B cell (primary cell): ENCODE data around the gene CISD1. TPM values are rescaled to one million over a fixed set of nuclear protein-coding genes. Genes with fewer than 3 reads are reported as not detected.
"Not testable (repeated sequence)": the region's sequence is repeated elsewhere in the genome, so short reads cannot be mapped to it uniquely, and the experiment has no call there.

Experiments
- ATAC-seq: fragments of 200-7000 bp; cut with Tn5 transposase; one replicate; pipeline ENCODE4 v1.10.0; 2021; ENCODE audit warnings: low read depth, mild to moderate bottlenecking, moderate number of reproducible peaks, moderate library complexity
- CTCF ChIA-PET: fragments of 350-600 bp; sonication (Branson Sonifier 250); formaldehyde crosslinking; loops from one replicate; lab custom pipeline; 2021; ENCODE audit warnings: antibody characterized with exemption, inconsistent platforms; lab: Charles Lee
- POLR2A ChIA-PET: fragments of 350-600 bp; sonication (Branson Sonifier 250); formaldehyde crosslinking; loops from one replicate; lab custom pipeline; 2021; ENCODE audit warnings: antibody characterized with exemption; lab: Charles Lee
- DNase-seq: peaks from one replicate; pipeline ENCODE4 v3.0.0; 2013
- H2AFZ ChIP-seq: 2 replicates; pipeline ENCODE4 v1.6.1; 2012; ENCODE audit warnings: mild to moderate bottlenecking, low read depth, low read length; ENCODE audit not compliant: insufficient read depth, poor library complexity, severe bottlenecking
- H3K27ac ChIP-seq, 2 donors: 1 replicate in 1 of 2; 2 replicates in 1 of 2; pipeline ENCODE4 v1.5.1; 2012 to 2013; ENCODE audit warnings: low read length in 2 of 2, mild to moderate bottlenecking in 2 of 2, moderate library complexity in 1 of 2
- H3K27me3 ChIP-seq, 4 experiments: fragments of 200-600 bp in 1 of 4; sonication (generic) in 1 of 4; replicated peaks in 1 of 4; 1 replicate in 2 of 4; 2 replicates in 2 of 4; pipeline versions ENCODE4 v1.6.1 to v1.7.0; 2013 to 2016; ENCODE audit warnings: low read length in 3 of 4, mild to moderate bottlenecking in 2 of 4, mixed read lengths in 1 of 4, moderate library complexity in 1 of 4; ENCODE audit not compliant: insufficient read depth in 4 of 4, control insufficient read depth in 3 of 4; ENCODE audit errors: control extremely low read depth in 1 of 4
- H3K36me3 ChIP-seq, 2 experiments: replicated peaks in 1 of 2; 1 replicate in 1 of 2; 2 replicates in 1 of 2; pipeline versions ENCODE4 v1.6.1 to v1.7.1; 2013; ENCODE audit warnings: low read length in 1 of 2; ENCODE audit not compliant: insufficient read depth in 2 of 2, control insufficient read depth in 1 of 2; ENCODE audit errors: control extremely low read depth in 1 of 2, extremely low read depth in 1 of 2
- H3K4me1 ChIP-seq, 2 donors: fragments of 200-600 bp in 1 of 2; sonication (generic) in 1 of 2; 1 replicate in 1 of 2; 2 replicates in 1 of 2; pipeline versions ENCODE4 v1.5.1 to v1.6.1; 2013 to 2017; ENCODE audit warnings: low read length in 2 of 2; ENCODE audit not compliant: control insufficient read depth in 2 of 2, insufficient read depth in 2 of 2
- H3K4me2 ChIP-seq: replicated peaks from 2 replicates; pipeline ENCODE3; 2012; ENCODE audit warnings: mild to moderate bottlenecking, low read depth, low read length; ENCODE audit not compliant: poor library complexity, severe bottlenecking
- H3K4me3 ChIP-seq, 5 experiments: fragments of 200-600 bp in 1 of 5; sonication (generic) in 1 of 5; 1 replicate in 3 of 5; 2 replicates in 2 of 5; pipeline versions ENCODE4 v1.5.1 to v1.7.0; 2011 to 2016; ENCODE audit warnings: low read length in 4 of 5, mild to moderate bottlenecking in 4 of 5, low read depth in 2 of 5, control low read depth in 1 of 5, moderate library complexity in 1 of 5; ENCODE audit not compliant: insufficient read depth in 1 of 5; ENCODE audit errors: control extremely low read depth in 1 of 5, extremely low read depth in 1 of 5
- H3K79me2 ChIP-seq: fragments of 200-600 bp; sonication (generic); one replicate; pipeline ENCODE4 v1.6.0; 2016; ENCODE audit warnings: low read length; ENCODE audit not compliant: control insufficient read depth, insufficient read depth
- H3K9ac ChIP-seq: fragments of 200-600 bp; sonication (generic); 2 replicates; pipeline ENCODE4 v1.6.1; 2017; ENCODE audit warnings: mild to moderate bottlenecking, low read length, moderate library complexity
- H3K9me3 ChIP-seq, 3 donors: one replicate each; pipeline versions ENCODE4 v1.6.1 to v1.7.1; 2013; ENCODE audit warnings: low read length in 2 of 3; ENCODE audit not compliant: control insufficient read depth in 2 of 3, insufficient read depth in 1 of 3; ENCODE audit errors: control extremely low read depth in 1 of 3
- H4K20me1 ChIP-seq: 2 replicates; pipeline ENCODE4 v1.6.0; 2012; ENCODE audit warnings: mild to moderate bottlenecking, low read length; ENCODE audit not compliant: insufficient read depth, control insufficient read depth, poor library complexity, severe bottlenecking
- H3K27ac Mint-ChIP-seq: one replicate; pipeline ENCODE4 v1.8.0; 2021; ENCODE audit warnings: mixed read lengths
- H3K27me3 Mint-ChIP-seq: one replicate; pipeline ENCODE4 v1.8.0; 2021; ENCODE audit warnings: mixed read lengths
- H3K4me1 Mint-ChIP-seq: one replicate; pipeline ENCODE4 v1.8.0; 2021; ENCODE audit warnings: mixed read lengths
- H3K4me3 Mint-ChIP-seq: one replicate; pipeline ENCODE4 v1.8.0; 2021; ENCODE audit warnings: mixed read lengths
- H3K9me3 Mint-ChIP-seq: one replicate; pipeline ENCODE4 v1.8.0; 2022; ENCODE audit warnings: mixed read lengths; ENCODE audit not compliant: insufficient read depth
- CTCF ChIP-seq: fragments of 200-600 bp; IDR thresholded peaks from one replicate; pipeline ENCODE4 v1.8.0; 2022; ENCODE audit warnings: antibody characterized with exemption, mild to moderate bottlenecking
- EZH2 ChIP-seq: IDR thresholded peaks from 2 replicates; pipeline ENCODE4 v1.6.1; 2012; ENCODE audit warnings: borderline replicate concordance, low read depth, mild to moderate bottlenecking, moderate library complexity, low read length; ENCODE audit not compliant: insufficient read depth, poor library complexity, severe bottlenecking
- WGBS: methylation state at CpG from one replicate; pipeline ENCODE4 v1.1.5; 2013; ENCODE audit warnings: missing lambda C conversion rate; ENCODE audit not compliant: insufficient coverage; 5-methylcytosine and 5-hydroxymethylcytosine counted together
- intact Hi-C: fragments of 100-400 bp; cut with micrococcal nuclease; formaldehyde crosslinking; loops from one replicate; pipeline ENCODE4 v1.10.0; 2022
- polyA plus RNA-seq: library from polyadenylated mRNA; depleted of rRNA; stranded (reverse); fragments of >200 nt; gene quantifications from 2 replicates; pipeline ENCODE4 v1.2.3, GENCODE V29; 2012
- total RNA-seq, 2 donors: library from RNA; stranded (reverse); fragments of 120-200 nt in 1 of 2; gene quantifications; 1 replicate in 1 of 2; 2 replicates in 1 of 2; pipeline versions ENCODE4 v1.2.3 to v1.2.4, GENCODE V29; 2013 to 2022

The CISD1 gene
- total and polyA plus RNA-seq, 2 donors (not counting 1 experiment from before 2014, with no cell fraction given), result 6.6 to 7.3 TPM

- H3K4me1 Mint-ChIP-seq, result peaks cover 38% of the 10 kb centered on the region
- H3K79me2 ChIP-seq, result peaks cover 52% of the 10 kb centered on the region
Measured at GRCh38 chr10:58244666-58245065, 24.3 kb upstream of the CISD1 start.

DNA sequence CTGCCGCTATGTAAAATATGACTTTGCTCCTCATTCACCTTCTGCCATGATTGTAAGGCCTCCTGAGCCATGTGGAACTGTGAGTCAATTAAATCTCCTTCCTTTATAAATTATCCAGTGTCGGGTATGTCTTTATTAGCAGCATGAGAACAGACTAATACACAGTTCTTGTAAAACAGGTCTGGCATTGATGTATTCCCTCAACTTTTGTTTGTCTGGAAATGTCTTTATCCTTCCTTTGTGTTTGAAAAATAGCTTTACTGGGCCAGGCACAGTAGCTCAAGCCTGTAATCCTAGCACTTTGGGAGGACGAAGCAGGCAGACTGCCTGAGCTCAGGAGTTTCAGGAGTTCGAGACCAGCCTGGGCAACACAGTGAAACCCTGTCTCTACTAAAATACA lies 15.8 kb upstream of the CISD1 start:
- Mint-ChIP-seq H3K27me3 (no peaks in the 10 kb centered on the region), H3K4me1 (peaks cover 32% of the 10 kb centered on the region), H3K9me3 (peaks cover 11% of the 10 kb centered on the region), H3K27ac (no peak overlapping the region), H3K4me3 (no peak overlapping the region)
- DNase-seq (no peak), ATAC-seq (no peak)
- CTCF ChIA-PET, result no interaction called here
- Histone ChIP-seq H3K36me3 (peaks cover under 1 to 4% of the 10 kb centered on the region in 2 experiments), H2AFZ (no peak overlapping the region), H3K4me3 (no peak overlapping the region), H3K4me2 (no peak overlapping the region), H3K9me3 (peaks cover 0 to 14% (median 5%) of the 10 kb centered on the region in 3 donors), H3K4me1 (peaks cover 3 to 6% of the 10 kb centered on the region in 2 donors), H3K27me3 (no peaks in the 10 kb centered on the region), H3K27ac (no peak overlapping the region), H4K20me1 (peaks cover 23% of the 10 kb centered on the region), H3K79me2 (peaks cover 80% of the 10 kb centered on the region), H3K9ac (no peak overlapping the region)
- WGBS, result 86% methylated on average over 1 of the region's 4 CpGs
- intact Hi-C loops, result no loop called here
- TF ChIP-seq EZH2 (no peak), CTCF (no peak)
- POLR2A ChIA-PET, result no interaction called here

More at GRCh38 chr10:58244666-58245065, 24.3 kb upstream of the CISD1 start:
- H3K36me3 ChIP-seq, H3K4me3 ChIP-seq, H3K27me3 Mint-ChIP-seq, POLR2A ChIA-PET, CTCF ChIA-PET, H3K4me3 Mint-ChIP-seq, H3K9ac ChIP-seq, H3K9me3 Mint-ChIP-seq, H3K27ac ChIP-seq, H2AFZ ChIP-seq, DNase-seq, H3K27ac Mint-ChIP-seq, intact Hi-C loops, H3K27me3 ChIP-seq, H3K4me2 ChIP-seq, ATAC-seq: not testable (repeated sequence)
- Histone ChIP-seq H4K20me1 (peaks cover 25% of the 10 kb centered on the region), H3K9me3 (peaks cover 0 to 16% (median 1%) of the 10 kb centered on the region in 3 donors), H3K4me1 (peaks cover 8 to 14% of the 10 kb centered on the region in 2 donors)
- no CpG with 5 or more reads among the region's 3 CpGs for WGBS
